K562 (cell line): Measurements from ENCODE around the gene FUCA2. TPM values are rescaled to one million over a fixed set of nuclear protein-coding genes. Genes with fewer than 3 reads are reported as not detected.

ENCODE experiments used
- ARID4B ChIP-seq: sonication (generic); formaldehyde crosslinking; IDR thresholded peaks from 2 replicates; pipeline ENCODE4 v1.8.0; 2022; ENCODE audit warnings: mild to moderate bottlenecking, missing genetic modification reagents
- HMG20A ChIP-seq: fragments of 450-650 bp; formaldehyde crosslinking; conservative IDR thresholded peaks from 2 replicates; pipeline ENCODE4 v1.4.0; 2020; ENCODE audit warnings: mild to moderate bottlenecking, mixed read lengths
- MEF2D ChIP-seq: conservative IDR thresholded peaks from 2 replicates; pipeline ENCODE4 v1.6.1; 2016; ENCODE audit warnings: low read depth, missing genetic modification characterization, missing compliant biosample characterization
- MITF ChIP-seq: IDR thresholded peaks from 2 replicates; pipeline ENCODE4 v1.6.1; 2014; ENCODE audit warnings: antibody characterized with exemption
- SMAD1 ChIP-seq: fragments of 150-350 bp; IDR thresholded peaks from 2 replicates; pipeline ENCODE4 v1.6.1; 2014; ENCODE audit warnings: low read length, low read depth; ENCODE audit not compliant: partially characterized antibody
- TCF7 ChIP-seq: sonication (generic); IDR thresholded peaks from 2 replicates; pipeline ENCODE4 v1.6.1; 2016; ENCODE audit warnings: antibody characterized with exemption, borderline replicate concordance
- U2AF2 ChIP-seq: fragments of 200-400 bp; formaldehyde crosslinking; optimal IDR thresholded peaks from 2 replicates; pipeline ENCODE3; 2017; ENCODE audit warnings: low read depth, mild to moderate bottlenecking, low read length
- WHSC1 ChIP-seq: IDR thresholded peaks from one replicate; pipeline ENCODE4 v1.6.1; 2012; ENCODE audit warnings: low read length, control low read depth, inconsistent platforms
- ZNF253 ChIP-seq: fragments of 250-450 bp; sonication (Bioruptor Pico); conservative IDR thresholded peaks from 2 replicates; pipeline ENCODE4 v1.6.1; 2021; ENCODE audit warnings: mild to moderate bottlenecking
- ZZZ3 ChIP-seq: fragments of 450-650 bp; IDR thresholded peaks from 2 replicates; pipeline ENCODE4 v1.6.1; 2016; ENCODE audit warnings: antibody characterized with exemption, mild to moderate bottlenecking, moderate library complexity
- polyA plus RNA-seq, 8 experiments: library from polyadenylated mRNA; depleted of rRNA in 4 of 8; stranded (reverse) in 5 of 8; unstranded in 3 of 8; fragments of >200 nt; fragmentation: Nextera tagmentation in 2 of 8; fragmentation: Illumina TruSeq in 1 of 8; extraction: Ambion mirVana in 2 of 8; extraction: Trizol in 1 of 8; gene quantifications; 2 replicates each; pipeline versions ENCODE4 v1.2.1 to v1.2.3, GENCODE V29; 2011 to 2014; ENCODE audit warnings: inconsistent platforms in 1 of 8, missing spikeins in 1 of 8
- total RNA-seq, 7 experiments: library from RNA; depleted of rRNA in 6 of 7; stranded (reverse); fragments of >200 nt in 6 of 7; fragmentation: Illumina TruSeq in 2 of 7; extraction: Trizol in 2 of 7; gene quantifications; 2 replicates each; pipeline versions ENCODE4 v1.2.1 to v1.2.3, GENCODE V29; 2011 to 2021; ENCODE audit warnings: low replicate concordance in 1 of 7
- TF ChIP-seq, protein P1 (sequence below): fragments of 450-650 bp; IDR thresholded peaks from 2 replicates; pipeline ENCODE4 v1.6.1; 2018; ENCODE audit warnings: mild to moderate bottlenecking, low read depth; ENCODE audit not compliant: partially characterized antibody
- TF ChIP-seq, protein P2 (sequence below): fragments of 150-350 bp; conservative IDR thresholded peaks from 2 replicates; pipeline ENCODE4 v1.6.1; 2014; ENCODE audit warnings: low read length

Gene FUCA2
- total and polyA plus RNA-seq, 9 of the 15 experiments (the other 6 are each of a cell fraction or from before 2014, with no cell fraction given): 20.6 to 112 (median 79.3) TPM

- no peak for TF ChIP-seq ZZZ3
- TF ChIP-seq ARID4B: peak; percentile 94
- TF ChIP-seq MEF2D (tag): peak; percentile 77
- no peak for TF ChIP-seq U2AF2
- TF ChIP-seq ZNF253 (CRISPR knock-in tag): 0 out of 2 replicates have a peak, but pooled peaks have one; percentile 49
- no peak; the same call in 1 of the 2 replicates for TF ChIP-seq TCF7
- TF ChIP-seq, protein P1, sequence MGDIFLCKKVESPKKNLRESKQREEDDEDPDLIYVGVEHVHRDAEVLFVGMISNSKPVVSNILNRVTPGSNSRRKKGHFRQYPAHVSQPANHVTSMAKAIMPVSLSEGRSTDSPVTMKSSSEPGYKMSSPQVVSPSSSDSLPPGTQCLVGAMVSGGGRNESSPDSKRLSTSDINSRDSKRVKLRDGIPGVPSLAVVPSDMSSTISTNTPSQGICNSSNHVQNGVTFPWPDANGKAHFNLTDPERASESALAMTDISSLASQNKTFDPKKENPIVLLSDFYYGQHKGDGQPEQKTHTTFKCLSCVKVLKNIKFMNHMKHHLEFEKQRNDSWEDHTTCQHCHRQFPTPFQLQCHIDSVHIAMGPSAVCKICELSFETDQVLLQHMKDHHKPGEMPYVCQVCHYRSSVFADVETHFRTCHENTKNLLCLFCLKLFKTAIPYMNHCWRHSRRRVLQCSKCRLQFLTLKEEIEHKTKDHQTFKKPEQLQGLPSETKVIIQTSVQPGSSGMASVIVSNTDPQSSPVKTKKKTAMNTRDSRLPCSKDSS: no peak
- peak; percentile 44 for TF ChIP-seq SMAD1
- no peak for TF ChIP-seq HMG20A (CRISPR knock-in tag)
- 0 out of 2 replicates have a peak, but pooled peaks have one; percentile 1 for TF ChIP-seq MITF
- TF ChIP-seq, protein P2, sequence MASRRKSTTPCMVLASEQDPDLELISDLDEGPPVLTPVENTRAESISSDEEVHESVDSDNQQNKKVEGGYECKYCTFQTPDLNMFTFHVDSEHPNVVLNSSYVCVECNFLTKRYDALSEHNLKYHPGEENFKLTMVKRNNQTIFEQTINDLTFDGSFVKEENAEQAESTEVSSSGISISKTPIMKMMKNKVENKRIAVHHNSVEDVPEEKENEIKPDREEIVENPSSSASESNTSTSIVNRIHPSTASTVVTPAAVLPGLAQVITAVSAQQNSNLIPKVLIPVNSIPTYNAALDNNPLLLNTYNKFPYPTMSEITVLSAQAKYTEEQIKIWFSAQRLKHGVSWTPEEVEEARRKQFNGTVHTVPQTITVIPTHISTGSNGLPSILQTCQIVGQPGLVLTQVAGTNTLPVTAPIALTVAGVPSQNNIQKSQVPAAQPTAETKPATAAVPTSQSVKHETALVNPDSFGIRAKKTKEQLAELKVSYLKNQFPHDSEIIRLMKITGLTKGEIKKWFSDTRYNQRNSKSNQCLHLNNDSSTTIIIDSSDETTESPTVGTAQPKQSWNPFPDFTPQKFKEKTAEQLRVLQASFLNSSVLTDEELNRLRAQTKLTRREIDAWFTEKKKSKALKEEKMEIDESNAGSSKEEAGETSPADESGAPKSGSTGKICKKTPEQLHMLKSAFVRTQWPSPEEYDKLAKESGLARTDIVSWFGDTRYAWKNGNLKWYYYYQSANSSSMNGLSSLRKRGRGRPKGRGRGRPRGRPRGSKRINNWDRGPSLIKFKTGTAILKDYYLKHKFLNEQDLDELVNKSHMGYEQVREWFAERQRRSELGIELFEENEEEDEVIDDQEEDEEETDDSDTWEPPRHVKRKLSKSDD: peak; percentile 74
- TF ChIP-seq WHSC1: no peak
Observed at GRCh38 chr6:143450453-143451371, 60.8 kb downstream of the FUCA2 start, which contains the start of the genes ADAT2 and PEX3 (continued).
